A549 (cell line): ENCODE data around the gene RRP9. TPM values are rescaled to one million over a fixed set of nuclear protein-coding genes. Genes with fewer than 3 reads are reported as not detected.

Experiments used
- ATAC-seq, 2 experiments: fragments of 200-7000 bp in 1 of 2; fragments of >200 bp in 1 of 2; cut with Nextera tagmentation in 1 of 2; cut with Tn5 transposase in 1 of 2; 3 replicates each; pipeline versions ENCODE4 v1.8.0 to v1.9.1; 2018 to 2020; ENCODE audit warnings: mild to moderate bottlenecking in 1 of 2, moderate library complexity in 1 of 2
- CTCF ChIA-PET: fragments of 300-600 bp; sonication (Branson Sonifier 250); formaldehyde crosslinking; extraction: SDS; loops from one replicate; lab custom pipeline; 2021; ENCODE audit warnings: antibody characterized with exemption, inconsistent platforms; lab: Yijun Ruan, JAX
- POLR2A ChIA-PET: fragments of 350-600 bp; formaldehyde crosslinking; extraction: SDS; loops from one replicate; lab custom pipeline; 2021; ENCODE audit warnings: antibody characterized with exemption, inconsistent platforms; lab: Yijun Ruan, JAX
- DNase-seq, 2 experiments: peaks; one replicate each; pipeline versions ENCODE4 v3.0.0 to v3.0.0-alpha.2; 2011 to 2016; ENCODE audit warnings: low read depth in 1 of 2, low spot score in 1 of 2
- FAIRE-seq: peaks from 2 replicates; lab custom pipeline; 2011; peaks lifted over from hg19 to GRCh38; lab: Jason Lieb, UNC
- H3K27ac ChIP-seq, 2 experiments: fragments of >200 bp; sonication (Bioruptor Twin); formaldehyde crosslinking; 3 replicates each; pipeline ENCODE4 v1.5.1; 2016 to 2017
- H3K4me1 ChIP-seq: fragments of >200 bp; sonication (Bioruptor Twin); formaldehyde crosslinking; 3 replicates; pipeline ENCODE4 v1.6.1; 2016
- H3K4me2 ChIP-seq: fragments of >200 bp; sonication (Bioruptor Twin); formaldehyde crosslinking; 3 replicates; pipeline ENCODE4 v1.6.1; 2016
- H3K4me3 ChIP-seq: fragments of >200 bp; sonication (Bioruptor Twin); formaldehyde crosslinking; 3 replicates; pipeline ENCODE4 v1.5.1; 2016
- H3K9me3 ChIP-seq: fragments of >200 bp; sonication (Bioruptor Twin); formaldehyde crosslinking; 3 replicates; pipeline ENCODE4 v1.6.1; 2016
- ATOH8 ChIP-seq: fragments of 250-450 bp; sonication (Bioruptor Pico); IDR thresholded peaks from 2 replicates; pipeline ENCODE4 v1.5.0; 2020; ENCODE audit warnings: low read depth, mild to moderate bottlenecking, moderate library complexity
- BHLHE40 ChIP-seq: IDR thresholded peaks from 2 replicates; pipeline ENCODE4 v1.6.1; 2012; ENCODE audit warnings: low read depth, low read length, inconsistent platforms
- CBX2 ChIP-seq: fragments of 200-600 bp; sonication (generic); IDR thresholded peaks from 2 replicates; pipeline ENCODE4 v1.6.1; 2016; ENCODE audit warnings: low read depth, mild to moderate bottlenecking, borderline replicate concordance
- CBX8 ChIP-seq: fragments of 200-600 bp; sonication (generic); IDR thresholded peaks from 2 replicates; pipeline ENCODE4 v1.6.1; 2016
- CTCF ChIP-seq: fragments of >200 bp; sonication (Bioruptor Twin); formaldehyde crosslinking; IDR thresholded peaks from 3 replicates; pipeline ENCODE4 v1.5.1; 2016
- EHMT2 ChIP-seq: fragments of 200-600 bp; sonication (generic); IDR thresholded peaks from 2 replicates; pipeline ENCODE4 v1.6.1; 2016; ENCODE audit warnings: antibody characterized with exemption, low read depth, mild to moderate bottlenecking, moderate library complexity
- HDAC2 ChIP-seq: fragments of 200-600 bp; sonication (generic); IDR thresholded peaks from 2 replicates; pipeline ENCODE4 v1.6.1; 2016
- HMGXB4 ChIP-seq: fragments of 250-450 bp; sonication (Bioruptor Pico); IDR thresholded peaks from 2 replicates; pipeline ENCODE4 v1.5.0; 2021; ENCODE audit warnings: mild to moderate bottlenecking, moderate library complexity, borderline replicate concordance
- KDM1A ChIP-seq: fragments of 200-600 bp; sonication (generic); IDR thresholded peaks from 2 replicates; pipeline ENCODE4 v1.6.1; 2016; ENCODE audit warnings: low read depth, mild to moderate bottlenecking
- KDM5A ChIP-seq: fragments of 200-600 bp; sonication (generic); IDR thresholded peaks from 2 replicates; pipeline ENCODE4 v1.6.1; 2016; ENCODE audit warnings: antibody characterized with exemption, mild to moderate bottlenecking
- MAFK ChIP-seq: fragments of 450-650 bp; IDR thresholded peaks from 2 replicates; pipeline ENCODE4 v1.6.1; 2014; ENCODE audit not compliant: partially characterized antibody
- MAX ChIP-seq: IDR thresholded peaks from 2 replicates; pipeline ENCODE4 v1.6.1; 2012
- MYC ChIP-seq: IDR thresholded peaks from 2 replicates; pipeline ENCODE4 v1.6.1; 2012; ENCODE audit warnings: mild to moderate bottlenecking, inconsistent platforms, low read length, improper control_type of control experiment, borderline replicate concordance
- NFE2L2 ChIP-seq: fragments of 150-350 bp; conservative IDR thresholded peaks from 2 replicates; pipeline ENCODE4 v1.6.1; 2014; ENCODE audit warnings: low read length
- NPAS2 ChIP-seq: fragments of 250-450 bp; sonication (Bioruptor Pico); IDR thresholded peaks from 2 replicates; pipeline ENCODE4 v1.8.0; 2022; ENCODE audit warnings: mild to moderate bottlenecking, moderate library complexity, borderline replicate concordance
- NR3C1 ChIP-seq: fragments of >200 bp; sonication (Bioruptor Twin); formaldehyde crosslinking; IDR thresholded peaks from 3 replicates; pipeline ENCODE4 v1.6.1; 2017
- POLR2AphosphoS2 ChIP-seq: conservative IDR thresholded peaks from 2 replicates; pipeline ENCODE4 v1.6.1; 2012; ENCODE audit warnings: low read length, improper control_type of control experiment, inconsistent platforms
- REST ChIP-seq: fragments of 200-600 bp; sonication (generic); IDR thresholded peaks from 2 replicates; pipeline ENCODE4 v1.6.1; 2016; ENCODE audit warnings: antibody characterized with exemption, mild to moderate bottlenecking, moderate library complexity
- SMC3 ChIP-seq: fragments of >200 bp; sonication (Bioruptor Twin); formaldehyde crosslinking; IDR thresholded peaks from 3 replicates; pipeline ENCODE4 v1.6.1; 2018; ENCODE audit warnings: inconsistent platforms
- TP53 ChIP-seq: fragments of 250-450 bp; sonication (Bioruptor Pico); IDR thresholded peaks from 2 replicates; pipeline ENCODE4 v1.5.0; 2021; ENCODE audit warnings: mild to moderate bottlenecking, moderate library complexity
- ZSCAN20 ChIP-seq: fragments of 250-450 bp; sonication (Bioruptor Pico); IDR thresholded peaks from 2 replicates; pipeline ENCODE4 v1.8.0; 2022; ENCODE audit warnings: mild to moderate bottlenecking, moderate library complexity
- WGBS: methylation state at CpG from one replicate; pipeline ENCODE4 v1.1.6; 2017; ENCODE audit errors: missing lambda C conversion rate; 5-methylcytosine and 5-hydroxymethylcytosine counted together
- polyA plus RNA-seq, 4 experiments: library from polyadenylated mRNA; depleted of rRNA in 3 of 4; stranded (reverse); fragments of >200 nt; fragmentation: RNase III in 1 of 4; extraction: RNeasy Plus Mini Kit Qiagen cat#74134 plus additional on column Dnase treatment in 1 of 4; gene quantifications; 2 replicates in 3 of 4; 3 replicates in 1 of 4; pipeline ENCODE4 v1.2.3, GENCODE V29; 2011 to 2017

Gene RRP9
- polyA plus RNA-seq, 2 of the 4 experiments (the other 2 are of a cell fraction) = 17.0 to 34.3 TPM

- H3K27ac ChIP-seq = no peak overlapping the region
- TF ChIP-seq MAX (no peak), POLR2AphosphoS2 (0 out of 2 replicates have a peak, but pooled peaks have one; percentile 23)
- TF ChIP-seq, all 56 proteins: peak for 1
- H3K9me3 ChIP-seq = no peaks in the 10 kb centered on the region
- no peak overlapping the region for H3K4me3 ChIP-seq
- peaks cover 38% of the 10 kb centered on the region for H3K4me1 ChIP-seq
- DNase-seq (no peak), FAIRE-seq (no peak), ATAC-seq (peak; percentile 13 to 15; a peak in 4 of 6 replicates)
- ChIA-PET POLR2A (no interaction called here), CTCF (interaction anchor here (1.0 to 4.1 kb wide), 2 partner anchors 14 to 46 kb away, joined by 3 to 19 read pairs; partner anchors contain the start of genes ABHD14A, ABHD14B and PARP3)
- no peak overlapping the region for H3K4me2 ChIP-seq
- 89% methylated on average over 15 of the region's 15 CpGs for WGBS
These were observed 46.8 kb upstream of the RRP9 start for GRCh38 chr3:51988286-51989146.

GRCh38 chr3:51987568-51987967 lies 45.9 kb upstream of the RRP9 start:
- Histone ChIP-seq H3K9me3 (no peaks in the 10 kb centered on the region), H3K4me2 (no peak overlapping the region), H3K4me3 (no peak overlapping the region), H3K27ac (no peak overlapping the region), H3K4me1 (peaks cover 32% of the 10 kb centered on the region)
- ChIA-PET CTCF (interaction anchor here (1.8 to 4.1 kb wide), 2 partner anchors 13 to 14 kb away, joined by 4 to 19 read pairs; partner anchors contain the start of genes ABHD14A and ABHD14B), POLR2A (no interaction called here)
- ATAC-seq (no peak), DNase-seq (no peak), FAIRE-seq (no peak)
- no peak for TF ChIP-seq TP53
- TF ChIP-seq MYC = no peak
- no peak for TF ChIP-seq NR3C1
- no peak for TF ChIP-seq CBX8
- TF ChIP-seq MAFK = no peak
- no peak for TF ChIP-seq HDAC2
- TF ChIP-seq NFE2L2 = no peak
- TF ChIP-seq HMGXB4 (CRISPR knock-in tag) = no peak
- no peak for TF ChIP-seq REST
- TF ChIP-seq EHMT2 = no peak
- no peak for TF ChIP-seq KDM1A
- TF ChIP-seq ZSCAN20 = no peak
- no peak for TF ChIP-seq NPAS2 (CRISPR knock-in tag)
- TF ChIP-seq SMC3 = no peak
- no peak for TF ChIP-seq ATOH8 (CRISPR knock-in tag)
- TF ChIP-seq KDM5A = no peak
- no peak for TF ChIP-seq CBX2
- TF ChIP-seq CTCF = no peak
- no peak for TF ChIP-seq BHLHE40
- WGBS = 86% methylated on average over 7 of the region's 7 CpGs
